Upper lobe of right lung (tissue), 1 donor: ENCODE data around the gene USF1. TPM values are rescaled to one million over a fixed set of nuclear protein-coding genes. Genes with fewer than 3 reads are reported as not detected.
"Not testable (repeated sequence)": the region's sequence is repeated elsewhere in the genome, so short reads cannot be mapped to it uniquely, and the experiment has no call there.

ENCODE experiments used
- ATAC-seq: fragments of 200-7000 bp; cut with Tn5 transposase; one replicate; pipeline ENCODE4 v1.9.1; 2020; ENCODE audit warnings: mild to moderate bottlenecking, moderate library complexity
- DNase-seq: peaks from one replicate; pipeline ENCODE4 v3.0.0-alpha.2; 2020
- H3K27ac ChIP-seq: fragments of 200-600 bp; one replicate; pipeline ENCODE4 v1.8.0; 2022
- H3K27me3 ChIP-seq: fragments of 200-600 bp; one replicate; pipeline ENCODE4 v1.8.0; 2022; ENCODE audit warnings: mild to moderate bottlenecking
- H3K36me3 ChIP-seq: fragments of 200-600 bp; one replicate; pipeline ENCODE4 v1.8.0; 2022
- H3K4me1 ChIP-seq: fragments of 200-600 bp; one replicate; pipeline ENCODE4 v1.8.0; 2022
- H3K4me3 ChIP-seq: fragments of 200-600 bp; one replicate; pipeline ENCODE4 v1.8.0; 2022; ENCODE audit warnings: mild to moderate bottlenecking
- H3K9me3 ChIP-seq: fragments of 200-600 bp; one replicate; pipeline ENCODE4 v1.8.0; 2022
- intact Hi-C: fragments of 100-400 bp; cut with DNase I; formaldehyde crosslinking; loops from one replicate; pipeline ENCODE4 v1.11.0; 2022
- total RNA-seq: library from RNA; stranded (reverse); fragmentation: NEBNext Ultra II Directional; extraction: Animal tissue kit (Norgen Biotek cat#: 25700); gene quantifications from one replicate; pipeline ENCODE4 v1.2.1, GENCODE V29; 2021
- TF ChIP-seq, protein P1 (sequence below): fragments of 200-600 bp; IDR thresholded peaks from one replicate; pipeline ENCODE4 v1.8.0; 2022; ENCODE audit warnings: antibody characterized with exemption
- donor health status: DM: no; HTN: yes; CAD: no; lungs with severe emphysema.

Gene USF1
- total RNA-seq, 1 donor from 2014 or later, result 67.6 TPM

- ATAC-seq (peak; percentile 52), DNase-seq (peak; percentile 57)
- H3K9me3 ChIP-seq, result no peaks in the 10 kb centered on the region
- intact Hi-C loops, result no loop called here
- TF ChIP-seq, protein P1, sequence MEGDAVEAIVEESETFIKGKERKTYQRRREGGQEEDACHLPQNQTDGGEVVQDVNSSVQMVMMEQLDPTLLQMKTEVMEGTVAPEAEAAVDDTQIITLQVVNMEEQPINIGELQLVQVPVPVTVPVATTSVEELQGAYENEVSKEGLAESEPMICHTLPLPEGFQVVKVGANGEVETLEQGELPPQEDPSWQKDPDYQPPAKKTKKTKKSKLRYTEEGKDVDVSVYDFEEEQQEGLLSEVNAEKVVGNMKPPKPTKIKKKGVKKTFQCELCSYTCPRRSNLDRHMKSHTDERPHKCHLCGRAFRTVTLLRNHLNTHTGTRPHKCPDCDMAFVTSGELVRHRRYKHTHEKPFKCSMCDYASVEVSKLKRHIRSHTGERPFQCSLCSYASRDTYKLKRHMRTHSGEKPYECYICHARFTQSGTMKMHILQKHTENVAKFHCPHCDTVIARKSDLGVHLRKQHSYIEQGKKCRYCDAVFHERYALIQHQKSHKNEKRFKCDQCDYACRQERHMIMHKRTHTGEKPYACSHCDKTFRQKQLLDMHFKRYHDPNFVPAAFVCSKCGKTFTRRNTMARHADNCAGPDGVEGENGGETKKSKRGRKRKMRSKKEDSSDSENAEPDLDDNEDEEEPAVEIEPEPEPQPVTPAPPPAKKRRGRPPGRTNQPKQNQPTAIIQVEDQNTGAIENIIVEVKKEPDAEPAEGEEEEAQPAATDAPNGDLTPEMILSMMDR, result no peak
- no peak overlapping the region for H3K27ac ChIP-seq
- peaks cover 36% of the 10 kb centered on the region for H3K36me3 ChIP-seq
- peaks cover 19% of the 10 kb centered on the region for H3K4me1 ChIP-seq
- H3K27me3 ChIP-seq, result no peaks in the 10 kb centered on the region
- no peak overlapping the region for H3K4me3 ChIP-seq
Measured at GRCh38 chr1:161000736-161001480, 44.9 kb downstream of the USF1 start.

DNA sequence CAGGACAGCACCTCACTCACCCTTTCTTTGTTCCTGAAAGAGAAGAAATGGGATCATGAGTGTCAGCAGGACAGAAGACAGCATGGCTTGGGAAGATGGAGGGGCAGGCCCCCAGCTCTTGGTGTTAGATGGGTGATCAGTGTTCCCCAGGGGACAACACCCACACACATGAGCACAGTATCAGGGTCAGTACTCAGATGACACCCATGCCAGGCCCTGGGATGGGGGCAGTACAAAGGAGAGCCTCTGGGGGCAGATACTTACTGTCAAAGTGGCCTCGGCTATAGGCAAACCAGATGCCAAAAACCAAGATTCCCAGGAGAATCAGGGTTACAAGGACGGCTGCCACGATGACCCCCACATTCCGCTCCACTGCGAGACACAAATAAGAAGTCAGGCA is 46.4 kb downstream of the USF1 start:
- intact Hi-C loops, result no loop called here
- Histone ChIP-seq H3K9me3 (no peaks in the 10 kb centered on the region), H3K4me3 (no peak overlapping the region), H3K36me3 (peaks cover 36% of the 10 kb centered on the region), H3K4me1 (peaks cover 16% of the 10 kb centered on the region), H3K27ac (no peak overlapping the region), H3K27me3 (no peaks in the 10 kb centered on the region)
- ATAC-seq (no peak), DNase-seq (peak; percentile 42)
- TF ChIP-seq, protein P1, result no peak

DNA sequence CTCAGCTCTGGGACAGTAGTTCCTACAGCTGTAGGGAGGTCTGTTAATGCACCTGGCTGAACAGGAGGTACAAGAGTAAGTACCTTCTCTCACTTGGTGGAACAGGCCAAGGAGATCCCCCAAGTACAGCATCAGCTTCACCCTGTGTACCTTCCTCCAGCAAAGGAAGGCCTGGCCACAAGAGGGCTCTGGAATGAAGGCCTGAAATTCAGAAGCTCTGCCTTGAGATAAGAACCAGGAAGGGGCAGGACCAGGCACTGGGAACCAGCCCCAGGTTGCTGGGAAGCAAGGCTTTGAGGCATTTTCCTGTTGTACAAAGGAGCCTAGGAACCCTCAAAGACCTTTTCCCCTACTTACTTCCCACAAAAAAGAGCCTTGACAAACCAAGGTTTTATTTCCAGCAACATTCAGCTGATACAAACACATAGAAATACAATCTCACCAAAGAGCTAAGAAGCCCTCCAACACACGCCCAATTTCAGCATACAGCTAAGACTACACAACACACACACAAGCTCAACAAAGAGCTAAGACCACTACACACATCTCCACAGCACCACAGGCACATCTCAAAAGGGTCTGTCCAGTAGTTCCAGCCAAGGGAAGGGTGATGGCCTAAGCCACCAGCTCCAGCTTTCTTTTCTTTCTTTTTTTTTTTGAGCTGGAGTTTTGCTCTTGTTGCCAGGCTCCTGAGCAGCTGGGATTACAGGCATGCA is 48.3 kb downstream of the USF1 start:
- H3K4me1 ChIP-seq, result peaks cover 16% of the 10 kb centered on the region
- no peaks in the 10 kb centered on the region for H3K9me3 ChIP-seq
- intact Hi-C loops, result no loop called here
- H3K36me3 ChIP-seq, result peaks cover 36% of the 10 kb centered on the region
- ATAC-seq (peak; percentile 94), DNase-seq (peak; percentile 77)
- no peaks in the 10 kb centered on the region for H3K27me3 ChIP-seq
- TF ChIP-seq, protein P1, result peak; percentile 68
- H3K4me3 ChIP-seq, result no peak overlapping the region
- peak overlapping the region; percentile 65 for H3K27ac ChIP-seq

- peaks cover 36% of the 10 kb centered on the region for H3K36me3 ChIP-seq
- no peak overlapping the region for H3K4me3 ChIP-seq
- TF ChIP-seq, protein P1, result no peak
- DNase-seq (no peak), ATAC-seq (no peak)
- intact Hi-C loops, result no loop called here
- peaks cover 11% of the 10 kb centered on the region for H3K4me1 ChIP-seq
- no peaks in the 10 kb centered on the region for H3K27me3 ChIP-seq
- H3K27ac ChIP-seq, result no peak overlapping the region
- H3K9me3 ChIP-seq, result no peaks in the 10 kb centered on the region
Measured at GRCh38 chr1:160996178-160996577, 49.6 kb downstream of the USF1 start.

GRCh38 chr1:160993544-160994193 is 52.1 kb downstream of the USF1 start:
- intact Hi-C loops, result loop anchor here (5.0 kb wide), 1 partner anchor 104 kb away; the partner anchor contains the start of gene KLHDC9
- peaks cover 10% of the 10 kb centered on the region for H3K4me1 ChIP-seq
- ATAC-seq, result peak; percentile 59

GRCh38 chr1:160992036-160992435 is 53.7 kb downstream of the USF1 start:
- ATAC-seq, DNase-seq: not testable (repeated sequence)
- intact Hi-C loops, result loop anchor here (5.0 kb wide), 1 partner anchor 105 kb away; the partner anchor contains the start of gene KLHDC9

More at GRCh38 chr1:160993544-160994193, 52.1 kb downstream of the USF1 start:
- Histone ChIP-seq H3K27ac (no peak overlapping the region), H3K9me3 (no peaks in the 10 kb centered on the region), H3K36me3 (peaks cover 11% of the 10 kb centered on the region), H3K4me3 (no peak overlapping the region), H3K27me3 (no peaks in the 10 kb centered on the region)
- DNase-seq, result peak; percentile 28
- TF ChIP-seq, protein P1, result peak; percentile 38

More at GRCh38 chr1:160992036-160992435, 53.7 kb downstream of the USF1 start:
- not testable (repeated sequence) for H3K4me1 ChIP-seq, H3K9me3 ChIP-seq, H3K36me3 ChIP-seq, H3K4me3 ChIP-seq, H3K27me3 ChIP-seq, H3K27ac ChIP-seq
